ENCODE data around the gene LSM14A.
"Not testable (repeated sequence)": the region's sequence is repeated elsewhere in the genome, so short reads cannot be mapped to it uniquely, and the experiment has no call there.

The LSM14A gene

GRCh38 chr19:34171877-34172660, at the start of gene LSM14A:
TSS of gene LSM14A (plus strand) at chr19:34172504. CDS start at chr19:34172643, 139 bp downstream.
- DNase-seq, result peak; percentile 92

- DNase-seq, result no peak
Measured at GRCh38 chr19:34124828-34125227, 47.5 kb upstream of the LSM14A start.

- no peak for DNase-seq
Measured at GRCh38 chr19:34126966-34127365, 45.3 kb upstream of the LSM14A start.

- no peak for DNase-seq
Measured at GRCh38 chr19:34127684-34128189, 44.6 kb upstream of the LSM14A start.

GRCh38 chr19:34128558-34129250, 43.6 kb upstream of the LSM14A start:
- DNase-seq, result no peak

- no peak for DNase-seq
Measured at GRCh38 chr19:34131100-34131499, 41.2 kb upstream of the LSM14A start.

- not testable (repeated sequence) for DNase-seq
Measured at GRCh38 chr19:34132145-34132544, 40.2 kb upstream of the LSM14A start.

GRCh38 chr19:34132706-34133105, 39.6 kb upstream of the LSM14A start:
- not testable (repeated sequence) for DNase-seq

GRCh38 chr19:34134190-34135053, 37.9 kb upstream of the LSM14A start:
- DNase-seq, result peak; percentile 94

GRCh38 chr19:34135054-34135800, 37.1 kb upstream of the LSM14A start:
- no peak for DNase-seq

GRCh38 chr19:34135821-34136611, 36.3 kb upstream of the LSM14A start:
- DNase-seq, result no peak

GRCh38 chr19:34141025-34141424, 31.3 kb upstream of the LSM14A start:
- DNase-seq, result no peak

- no peak for DNase-seq
Measured at GRCh38 chr19:34142440-34142839, 29.9 kb upstream of the LSM14A start.

- DNase-seq, result peak; percentile 60
Measured at GRCh38 chr19:34145741-34146202, 26.5 kb upstream of the LSM14A start.

GRCh38 chr19:34148658-34149185, 23.6 kb upstream of the LSM14A start:
- DNase-seq, result no peak

- no peak for DNase-seq
Measured at GRCh38 chr19:34149873-34150272, 22.4 kb upstream of the LSM14A start.

GRCh38 chr19:34150558-34150957, 21.7 kb upstream of the LSM14A start:
- no peak for DNase-seq

GRCh38 chr19:34151439-34151838, 20.9 kb upstream of the LSM14A start:
- no peak for DNase-seq

GRCh38 chr19:34154401-34154800, 17.9 kb upstream of the LSM14A start:
- no peak for DNase-seq

GRCh38 chr19:34155686-34156085, 16.6 kb upstream of the LSM14A start:
- DNase-seq, result no peak

GRCh38 chr19:34158966-34159365, 13.3 kb upstream of the LSM14A start:
- not testable (repeated sequence) for DNase-seq
